GM23248 (cell line): ENCODE measurements around the gene CORO2B.

ENCODE experiments used
- EZH2 ChIP-seq: fragments of 200-600 bp; sonication (generic); IDR thresholded peaks from 2 replicates; pipeline ENCODE4 v1.6.1; 2018; ENCODE audit warnings: antibody characterized with exemption, mild to moderate bottlenecking; ENCODE audit not compliant: insufficient read depth, poor library complexity, severe bottlenecking
- EZH2phosphoT487 ChIP-seq: fragments of 200-600 bp; sonication (generic); IDR thresholded peaks from 2 replicates; pipeline ENCODE4 v1.6.1; 2018; ENCODE audit warnings: antibody characterized with exemption, moderate library complexity, mild to moderate bottlenecking, low read depth; ENCODE audit not compliant: insufficient read depth

DNA sequence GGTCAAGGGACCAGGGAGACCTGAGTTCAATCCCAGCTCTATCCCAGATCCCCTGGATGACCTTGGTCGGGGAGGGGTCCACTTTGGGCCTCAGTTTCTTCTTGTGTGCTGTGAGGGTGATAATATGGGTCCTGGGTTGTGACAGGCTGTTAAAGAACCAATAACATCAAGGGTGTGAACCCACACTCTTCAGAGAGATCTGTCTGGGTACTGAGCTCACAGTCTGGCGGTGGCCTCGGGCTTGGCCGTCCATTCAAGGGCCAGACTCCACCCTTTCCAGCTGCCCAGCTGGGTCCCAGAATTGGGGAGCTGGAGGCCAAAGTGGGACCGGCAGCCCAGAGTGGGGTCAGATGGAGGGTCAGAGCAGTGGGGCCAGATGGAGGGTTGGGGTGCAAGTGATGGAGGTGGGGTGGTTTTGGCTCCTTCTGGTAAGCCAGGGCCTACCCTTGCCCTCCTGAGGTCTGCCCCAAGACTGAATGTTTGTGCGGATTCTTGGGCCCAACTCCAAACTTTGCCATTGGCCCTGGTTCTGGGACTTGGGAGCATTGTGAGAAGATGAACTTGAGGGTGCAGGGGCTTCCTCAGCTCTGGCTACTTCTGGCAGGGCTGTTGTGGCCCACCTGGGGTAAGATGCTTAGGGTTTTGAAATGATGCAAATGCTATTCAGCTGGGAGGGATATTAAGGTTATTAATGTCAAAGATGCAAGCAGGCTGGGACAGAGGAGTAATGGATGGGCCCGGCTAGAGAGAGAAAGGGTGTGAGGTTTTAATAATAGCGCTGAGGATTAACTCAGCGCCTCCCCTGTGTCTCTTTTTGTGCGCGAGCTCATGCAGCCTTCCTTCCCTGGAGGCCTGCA, 1.5 kb downstream of the CORO2B start:
- no peak for TF ChIP-seq EZH2phosphoT487
- TF ChIP-seq EZH2: no peak
